Spleen (tissue), 7 donors: ENCODE measurements around the gene ATXN7L1.

Experiments
- POLR2A ChIP-seq, 3 donors: fragments of 450-650 bp; IDR thresholded peaks; one replicate each; pipeline ENCODE4 v1.5.1; 2017; ENCODE audit warnings: antibody characterized with exemption in 3 of 3, mild to moderate bottlenecking in 1 of 3
- POLR2AphosphoS5 ChIP-seq, 3 donors: sonication (generic); formaldehyde crosslinking; IDR thresholded peaks; one replicate each; pipeline ENCODE4 v1.5.1; 2017; ENCODE audit warnings: antibody characterized with exemption in 3 of 3
- TF ChIP-seq, protein P1 (sequence below), 11 experiments: fragments of 200-600 bp in 7 of 11; fragments of 450-650 bp in 4 of 11; sonication (generic) in 4 of 11; IDR thresholded peaks in 8 of 11; conservative IDR thresholded peaks in 3 of 11; 1 replicate in 7 of 11; 2 replicates in 4 of 11; pipeline versions ENCODE4 v1.4.0 to v1.8.0; 2016 to 2021; ENCODE audit warnings: antibody characterized with exemption in 11 of 11, inconsistent platforms in 4 of 11, mild to moderate bottlenecking in 1 of 11
- donor health status: DM: no; HTN: no; CAD: no; lungs with moderate emphysema.
- donor health status: DM: no; HTN: no; CAD: no.
- donor health status: DM: no; HTN: no; CAD: no.

DNA sequence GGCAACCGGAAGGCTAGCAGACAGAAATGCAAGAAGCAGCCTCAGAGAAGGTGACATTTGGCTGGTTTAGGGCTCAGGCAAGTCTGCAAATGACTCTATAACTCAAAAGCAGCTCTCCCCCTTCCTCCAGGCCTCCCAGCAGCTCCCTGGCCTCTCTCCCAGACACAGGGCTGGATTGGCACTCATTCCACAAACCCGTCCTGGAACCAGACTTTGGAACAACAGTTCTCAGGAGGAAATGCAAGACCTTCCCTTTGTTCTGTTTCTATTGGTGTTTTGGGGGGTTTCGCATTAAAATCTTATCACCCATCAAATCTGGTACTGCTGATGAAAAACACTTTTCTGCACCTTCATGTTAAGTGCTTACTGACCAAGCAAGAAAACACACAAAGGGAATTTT is 254.8 kb downstream of the ATXN7L1 start:
- TF ChIP-seq, protein P1, sequence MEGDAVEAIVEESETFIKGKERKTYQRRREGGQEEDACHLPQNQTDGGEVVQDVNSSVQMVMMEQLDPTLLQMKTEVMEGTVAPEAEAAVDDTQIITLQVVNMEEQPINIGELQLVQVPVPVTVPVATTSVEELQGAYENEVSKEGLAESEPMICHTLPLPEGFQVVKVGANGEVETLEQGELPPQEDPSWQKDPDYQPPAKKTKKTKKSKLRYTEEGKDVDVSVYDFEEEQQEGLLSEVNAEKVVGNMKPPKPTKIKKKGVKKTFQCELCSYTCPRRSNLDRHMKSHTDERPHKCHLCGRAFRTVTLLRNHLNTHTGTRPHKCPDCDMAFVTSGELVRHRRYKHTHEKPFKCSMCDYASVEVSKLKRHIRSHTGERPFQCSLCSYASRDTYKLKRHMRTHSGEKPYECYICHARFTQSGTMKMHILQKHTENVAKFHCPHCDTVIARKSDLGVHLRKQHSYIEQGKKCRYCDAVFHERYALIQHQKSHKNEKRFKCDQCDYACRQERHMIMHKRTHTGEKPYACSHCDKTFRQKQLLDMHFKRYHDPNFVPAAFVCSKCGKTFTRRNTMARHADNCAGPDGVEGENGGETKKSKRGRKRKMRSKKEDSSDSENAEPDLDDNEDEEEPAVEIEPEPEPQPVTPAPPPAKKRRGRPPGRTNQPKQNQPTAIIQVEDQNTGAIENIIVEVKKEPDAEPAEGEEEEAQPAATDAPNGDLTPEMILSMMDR (IDR thresholded peaks at IDR 0.05 in 8 of 11, conservative IDR thresholded peaks at IDR 0.05 in 3 of 11) = no peak
- no peak for TF ChIP-seq POLR2A (IDR thresholded peaks at IDR 0.05)
- TF ChIP-seq POLR2AphosphoS5 (IDR thresholded peaks at IDR 0.05) = no peak
